ENCODE results near the gene SETD1A.

Gene SETD1A

GRCh38 chr16:30921748-30922419 is 35.7 kb upstream of the SETD1A start:
- H3K27ac ChIP-seq: peak overlapping the region; percentile 89
- TF ChIP-seq CTCF (conservative IDR thresholded peaks at IDR 0.05): peak; percentile 69

GRCh38 chr16:30922420-30922959 is 35.1 kb upstream of the SETD1A start:
- H3K27ac ChIP-seq: peak overlapping the region; percentile 89
- no peak for TF ChIP-seq CTCF (conservative IDR thresholded peaks at IDR 0.05)

DNA sequence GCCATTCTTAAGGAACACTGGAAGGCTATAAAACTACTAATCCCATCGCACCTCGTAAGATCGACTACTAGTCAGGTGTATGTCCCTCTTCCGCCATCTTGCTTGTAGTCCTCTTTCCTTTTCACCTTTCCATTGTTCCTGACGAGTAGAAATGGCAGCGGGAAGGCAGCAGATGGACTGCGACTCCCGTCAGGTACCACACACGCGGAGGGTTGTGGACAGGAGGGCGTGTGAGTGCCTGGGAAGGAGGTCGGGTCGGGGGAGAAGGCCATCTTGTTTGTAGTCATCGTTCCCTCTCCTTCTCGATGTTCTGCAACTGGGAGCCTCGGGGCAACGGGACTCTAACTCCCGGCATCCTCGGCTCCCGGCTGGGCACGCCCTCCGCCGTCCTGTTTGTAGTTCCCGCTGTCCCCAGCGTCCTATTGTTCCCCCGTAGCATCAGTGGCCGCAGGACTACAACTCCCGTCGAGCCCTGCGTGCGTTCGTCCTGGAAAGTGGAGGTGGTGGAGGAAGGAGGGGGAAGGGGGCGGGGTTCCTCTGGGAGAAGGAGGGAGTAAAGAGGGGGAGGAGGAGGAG is 34.5 kb upstream of the SETD1A start:
- TF ChIP-seq CTCF (conservative IDR thresholded peaks at IDR 0.05): no peak
- H3K27ac ChIP-seq: peak overlapping the region; percentile 89

GRCh38 chr16:30923554-30924075 is 33.9 kb upstream of the SETD1A start, which contains the start of gene FBXL19:
Gene FBXL19 (plus strand): TSS chr16:30923572. CDS start chr16:30925755, 2,183 bp downstream.
- no peak for TF ChIP-seq CTCF (conservative IDR thresholded peaks at IDR 0.05)
- peak within 1 kb of the TSS; percentile 89 for H3K27ac ChIP-seq

- no peak for TF ChIP-seq CTCF (conservative IDR thresholded peaks at IDR 0.05)
- peak overlapping the region; percentile 89; the same call in 1 of the 2 replicates for H3K27ac ChIP-seq
Measured at GRCh38 chr16:30924076-30924912, 33.3 kb upstream of the SETD1A start.

DNA sequence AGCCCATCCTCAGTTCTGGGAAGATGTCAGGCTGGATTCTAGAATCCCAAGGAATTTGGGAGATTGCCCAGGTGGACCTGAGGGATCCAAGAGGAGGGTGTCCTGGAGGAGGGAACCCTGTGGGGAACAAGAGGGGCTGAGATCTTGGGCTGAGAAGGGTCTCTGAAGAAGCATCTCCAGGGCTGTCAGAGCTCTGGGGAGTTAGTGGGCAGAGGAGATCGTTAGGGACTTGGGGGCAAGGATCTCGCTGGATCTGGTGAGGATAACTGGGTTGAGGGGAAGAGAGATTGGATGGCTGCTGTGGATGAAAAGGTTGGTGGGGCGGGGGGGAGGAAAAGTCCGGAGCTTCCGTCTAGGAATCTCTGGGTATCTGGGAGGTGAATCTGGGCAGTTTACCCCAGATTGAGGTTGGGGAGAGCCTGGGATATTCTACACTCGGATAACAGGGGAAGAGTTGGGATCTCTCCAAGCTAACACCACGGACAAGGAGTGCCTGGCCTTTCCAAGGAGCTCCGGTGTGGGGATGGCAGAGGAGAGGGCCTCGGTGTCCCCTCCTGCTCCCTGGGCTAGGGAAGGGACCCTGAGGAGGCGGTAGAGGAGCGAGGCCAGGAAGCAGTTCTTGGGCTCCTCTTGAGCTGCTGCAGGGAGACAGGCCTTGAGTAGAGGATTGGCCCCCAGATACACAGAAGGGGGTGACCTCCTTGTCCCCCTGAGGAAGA is 32.5 kb upstream of the SETD1A start:
- TF ChIP-seq CTCF (conservative IDR thresholded peaks at IDR 0.05): no peak
- H3K27ac ChIP-seq: peak overlapping the region; percentile 89; the same call in 1 of the 2 replicates
